ELF-1 (cell line): ENCODE results near the gene FBXO31.
"Not testable (repeated sequence)": the region's sequence is repeated elsewhere in the genome, so short reads cannot be mapped to it uniquely, and the experiment has no call there.

Experiments used
- DNase-seq: peaks from one replicate; pipeline ENCODE4 v3.0.0-alpha.2; 2016; ENCODE audit warnings: low read depth, low spot score

The FBXO31 gene

DNA sequence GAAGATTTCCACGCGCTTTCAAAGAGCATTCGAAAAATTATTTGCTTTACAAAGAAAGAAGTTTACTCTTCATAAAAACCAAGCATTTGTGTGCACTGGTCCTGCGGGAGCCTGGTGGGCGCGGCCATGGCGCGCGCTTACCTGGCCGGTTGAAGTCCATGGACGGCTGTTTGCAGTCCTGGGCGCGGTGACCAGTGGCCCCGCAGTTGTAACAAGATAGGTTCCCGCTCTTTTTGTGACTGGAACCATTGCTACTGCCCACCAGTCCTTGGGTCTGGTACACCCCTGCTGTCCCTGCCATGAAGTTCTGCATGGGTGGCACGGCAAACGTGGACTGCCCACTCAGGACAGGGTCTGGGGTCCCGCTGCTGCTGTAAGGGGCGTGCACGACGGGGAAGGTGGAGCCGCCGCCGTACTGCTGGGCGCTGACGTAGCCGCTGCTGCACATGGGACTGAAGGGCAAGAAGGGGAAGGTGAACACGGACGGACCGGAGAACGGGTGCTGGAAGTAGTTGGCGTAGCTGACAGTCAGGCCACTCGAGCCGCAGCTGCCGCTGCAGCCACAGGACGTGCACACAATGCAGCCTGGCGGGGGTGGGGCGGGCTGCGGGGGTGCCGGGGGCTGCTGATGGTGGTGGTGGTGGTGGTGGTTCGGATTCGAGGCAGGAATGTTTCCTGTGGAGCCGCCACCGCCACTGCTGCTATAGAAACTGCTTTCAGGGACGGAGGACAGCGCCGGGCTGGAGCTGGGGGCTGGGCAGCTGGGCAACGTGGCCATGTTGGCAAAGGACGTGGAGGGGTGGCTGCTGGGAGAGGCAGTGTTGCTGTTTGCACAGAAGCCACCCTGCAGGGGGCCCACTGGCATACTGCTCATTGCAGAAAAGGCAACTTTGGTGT is 28.0 kb upstream of the FBXO31 start:
- no peak for DNase-seq

DNA sequence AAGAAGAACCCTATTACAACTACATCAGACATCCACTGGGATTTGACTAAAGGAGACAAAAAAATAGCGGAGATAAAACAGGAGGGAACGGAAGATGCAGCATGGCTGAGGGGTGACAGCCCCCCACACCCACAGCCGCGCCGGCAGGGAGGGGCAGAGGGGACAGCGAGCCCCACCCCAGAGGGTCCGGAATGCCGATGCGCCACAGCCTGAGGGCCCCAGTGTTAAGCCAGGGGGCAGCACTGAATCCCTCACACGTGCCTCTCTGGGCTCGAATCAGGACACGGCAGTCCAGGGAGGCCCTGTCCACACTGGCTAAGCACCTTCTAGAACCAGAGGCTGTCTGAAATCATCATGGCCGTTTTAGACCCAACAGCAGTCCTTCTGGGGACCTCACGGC is 27.4 kb upstream of the FBXO31 start:
- no peak for DNase-seq

DNA sequence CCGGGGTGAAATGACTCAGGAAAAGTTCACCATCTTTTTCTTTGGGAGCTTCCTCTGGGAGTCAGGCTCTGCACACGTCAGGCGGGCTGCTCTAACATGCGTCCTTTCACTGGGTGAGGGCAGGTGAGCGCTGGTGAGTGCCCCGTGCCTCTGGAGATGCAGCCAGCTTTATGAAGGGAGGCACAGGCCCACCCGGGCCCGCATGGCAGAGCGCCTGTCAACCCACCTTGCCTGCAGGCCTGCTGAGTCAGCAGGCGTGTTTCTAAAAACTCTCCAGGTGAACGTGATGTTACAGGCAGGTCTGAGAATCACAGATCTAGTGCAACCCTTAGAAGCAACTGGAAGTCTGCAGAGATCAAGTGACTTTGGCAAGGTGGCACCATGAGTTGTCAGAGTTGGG is 27.0 kb upstream of the FBXO31 start:
- DNase-seq: no peak

DNA sequence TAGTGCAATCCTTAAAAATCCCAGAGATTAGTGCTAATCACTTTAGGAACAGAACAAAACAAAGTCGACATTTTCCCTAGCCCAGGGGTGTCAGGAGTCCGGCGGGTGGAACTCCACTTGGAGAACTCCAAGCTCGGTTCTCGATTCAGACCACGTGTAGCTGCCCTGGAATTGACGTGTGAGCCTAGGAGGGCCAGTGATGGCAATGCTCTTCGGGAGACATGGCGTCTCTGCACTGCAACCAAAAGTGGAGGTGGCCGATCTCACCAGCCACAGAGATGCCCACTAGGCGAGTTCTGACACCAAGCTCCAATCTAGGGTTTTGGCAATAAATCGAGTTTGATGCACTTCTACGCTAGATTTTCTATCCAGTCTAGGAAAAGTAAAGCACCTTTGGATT is 26.2 kb upstream of the FBXO31 start:
- no peak for DNase-seq

DNA sequence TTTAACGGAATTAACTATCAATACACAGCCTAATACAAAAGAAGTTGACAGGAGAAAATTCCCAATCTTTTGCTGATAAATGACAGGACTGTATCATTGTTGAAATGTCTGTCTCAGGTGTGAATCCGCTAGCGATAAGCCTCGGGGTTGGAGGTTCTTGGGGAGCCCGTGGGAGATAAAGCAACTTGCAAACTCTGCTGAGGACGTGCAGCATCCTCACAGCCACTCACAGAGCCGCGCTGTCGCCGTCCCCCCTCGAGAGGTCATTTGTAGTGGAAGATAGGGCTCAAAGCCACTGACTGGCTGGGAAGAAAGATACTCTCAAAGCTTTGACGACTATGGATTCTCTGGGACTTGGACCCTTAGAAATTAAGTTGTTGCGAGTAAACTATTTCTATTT is 25.6 kb upstream of the FBXO31 start:
- no peak for DNase-seq

DNA sequence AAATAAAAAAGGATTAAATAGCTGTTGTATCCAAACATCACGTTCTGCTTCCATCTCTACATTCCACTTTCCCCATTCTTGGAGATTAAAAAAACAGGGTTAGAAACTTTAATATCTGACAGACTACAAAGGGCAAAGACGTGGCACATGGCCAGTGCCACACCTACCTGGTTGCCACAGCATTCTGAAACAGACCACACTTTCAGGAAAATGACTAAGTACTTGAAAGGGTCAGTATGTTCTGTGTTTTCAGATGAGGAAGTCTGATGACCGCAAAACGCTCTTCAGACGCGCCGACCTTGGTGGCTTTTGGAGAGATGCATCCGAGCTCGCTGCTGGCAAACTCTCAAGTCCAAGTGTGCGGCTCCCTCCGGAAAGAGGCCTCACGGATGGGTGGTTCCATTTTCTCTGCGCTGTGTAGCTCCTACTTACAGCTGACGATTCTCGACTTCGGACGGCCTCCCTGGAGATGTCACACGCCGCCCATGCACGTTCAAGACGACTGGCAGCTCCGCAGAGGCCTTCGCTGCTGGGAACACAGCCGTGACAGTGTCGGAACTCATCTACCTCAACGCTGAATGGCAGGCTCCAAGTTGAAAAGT is 24.0 kb upstream of the FBXO31 start:
- no peak for DNase-seq

DNA sequence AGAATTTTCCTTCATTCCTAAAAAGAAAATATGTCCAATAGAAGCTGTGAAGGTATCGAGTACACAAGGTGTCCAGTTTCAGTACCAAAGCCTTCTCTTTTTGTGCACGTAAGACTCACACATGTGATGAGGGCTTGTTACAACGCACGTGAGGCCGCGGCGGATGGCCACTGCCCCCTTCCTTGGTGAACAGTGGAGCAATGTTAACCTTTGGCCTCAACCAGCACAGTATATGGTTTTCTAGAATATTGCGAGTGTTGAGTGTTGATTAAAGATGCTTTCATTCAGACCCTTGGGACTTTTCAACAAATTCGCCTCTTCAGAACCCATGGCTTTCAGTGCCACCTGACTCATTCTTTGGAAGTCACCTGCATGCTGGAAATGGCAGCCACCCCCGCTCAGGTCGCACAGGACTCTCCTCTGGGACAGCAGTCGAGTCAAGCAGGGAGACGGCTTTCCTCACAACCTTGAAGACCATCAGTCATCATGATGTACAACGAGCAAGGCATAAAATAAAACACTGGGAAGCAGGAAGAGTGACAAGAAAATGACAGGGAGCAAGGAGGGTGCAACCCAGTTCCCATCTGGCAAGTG is 23.0 kb upstream of the FBXO31 start:
- DNase-seq: no peak

DNA sequence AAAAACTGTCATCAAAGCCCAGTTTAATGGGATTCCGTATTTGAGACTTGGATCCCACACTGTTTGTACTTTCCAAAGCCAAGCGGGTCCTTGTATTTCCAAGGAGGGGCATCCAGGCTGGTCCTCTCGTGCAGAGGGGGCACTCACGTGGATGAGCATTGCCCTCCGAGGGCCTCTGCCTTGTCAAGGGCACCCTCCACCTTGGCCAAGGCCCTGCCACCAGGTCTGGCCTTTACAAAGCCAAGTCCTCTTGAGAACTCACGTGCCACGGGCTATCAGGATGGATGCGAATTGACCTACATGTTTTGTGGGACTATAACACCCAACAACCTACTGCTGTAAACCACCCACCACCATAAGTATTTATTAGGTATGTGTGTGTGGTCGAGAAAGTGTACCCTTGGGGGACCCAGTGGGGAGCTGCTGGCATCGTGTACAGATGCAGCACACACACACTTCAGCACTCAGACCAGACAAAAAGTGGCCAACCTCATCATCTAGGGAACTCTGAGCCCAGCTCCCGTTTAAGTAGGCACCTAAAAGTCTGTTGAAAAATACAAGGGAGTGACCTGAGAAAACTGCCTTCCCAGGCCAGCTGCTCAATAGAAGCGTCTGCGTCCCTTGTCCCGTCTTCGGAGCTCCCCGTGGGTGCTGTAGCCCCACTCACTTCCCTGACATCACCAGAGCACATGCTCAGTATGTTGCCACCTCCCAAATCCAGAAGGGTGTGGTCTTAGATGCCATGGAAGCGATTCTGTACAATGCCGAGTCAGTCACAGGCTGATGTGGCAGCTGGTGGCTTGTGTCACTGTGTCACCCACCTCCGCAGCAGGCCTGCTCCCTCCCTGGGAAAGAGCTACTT is 21.4 kb upstream of the FBXO31 start:
- no peak for DNase-seq

DNA sequence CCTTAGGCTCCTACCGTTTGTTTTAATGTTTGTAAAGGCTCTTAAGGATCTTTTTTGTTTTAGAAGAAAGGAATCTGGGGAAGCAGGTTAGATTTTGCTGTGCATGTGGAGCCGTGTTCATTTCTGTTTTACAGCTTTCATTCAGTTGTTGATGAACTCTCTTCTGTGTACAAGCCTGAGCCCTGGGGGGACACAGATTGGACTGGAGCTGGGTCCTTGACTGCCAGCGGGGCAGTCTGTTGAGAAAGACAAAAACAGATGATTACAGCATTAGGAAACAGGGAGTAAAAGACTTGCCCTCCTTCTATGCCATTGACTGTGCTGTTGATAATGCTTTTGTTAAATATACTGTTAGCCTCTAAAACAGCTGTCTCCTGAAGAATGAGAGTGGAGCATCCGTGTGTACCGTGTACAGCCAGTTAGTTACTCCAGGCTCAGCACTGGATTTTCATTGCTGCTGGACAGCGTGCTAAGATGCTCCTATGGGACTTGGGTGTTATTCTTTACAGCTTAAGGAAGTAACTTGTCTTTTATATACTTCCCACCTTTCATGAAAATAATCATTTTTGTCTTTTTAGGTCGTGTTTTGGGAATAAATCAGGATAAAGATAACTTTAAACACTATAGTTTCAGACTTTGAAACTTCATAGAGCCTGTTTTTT is 11.7 kb upstream of the FBXO31 start:
- DNase-seq: peak; percentile 50

DNA sequence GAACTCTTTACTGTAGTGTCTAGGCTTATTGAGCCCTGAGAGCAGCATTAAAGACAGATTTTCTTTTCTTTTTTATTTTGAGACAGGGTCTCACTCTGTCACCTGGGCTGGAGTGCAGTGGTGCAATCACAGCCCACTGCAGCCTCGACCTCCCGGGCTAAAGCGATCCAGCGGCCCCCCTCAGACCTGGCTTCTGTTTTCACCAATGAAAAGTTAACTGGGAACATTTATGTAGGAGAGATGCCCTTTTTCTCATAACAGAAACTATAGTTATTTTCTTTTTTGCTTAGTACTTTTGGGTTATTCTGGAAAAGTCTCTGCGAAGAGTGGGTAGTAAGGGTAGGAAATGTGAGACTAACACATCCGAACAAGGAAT is 10.1 kb upstream of the FBXO31 start:
- DNase-seq: no peak

DNA sequence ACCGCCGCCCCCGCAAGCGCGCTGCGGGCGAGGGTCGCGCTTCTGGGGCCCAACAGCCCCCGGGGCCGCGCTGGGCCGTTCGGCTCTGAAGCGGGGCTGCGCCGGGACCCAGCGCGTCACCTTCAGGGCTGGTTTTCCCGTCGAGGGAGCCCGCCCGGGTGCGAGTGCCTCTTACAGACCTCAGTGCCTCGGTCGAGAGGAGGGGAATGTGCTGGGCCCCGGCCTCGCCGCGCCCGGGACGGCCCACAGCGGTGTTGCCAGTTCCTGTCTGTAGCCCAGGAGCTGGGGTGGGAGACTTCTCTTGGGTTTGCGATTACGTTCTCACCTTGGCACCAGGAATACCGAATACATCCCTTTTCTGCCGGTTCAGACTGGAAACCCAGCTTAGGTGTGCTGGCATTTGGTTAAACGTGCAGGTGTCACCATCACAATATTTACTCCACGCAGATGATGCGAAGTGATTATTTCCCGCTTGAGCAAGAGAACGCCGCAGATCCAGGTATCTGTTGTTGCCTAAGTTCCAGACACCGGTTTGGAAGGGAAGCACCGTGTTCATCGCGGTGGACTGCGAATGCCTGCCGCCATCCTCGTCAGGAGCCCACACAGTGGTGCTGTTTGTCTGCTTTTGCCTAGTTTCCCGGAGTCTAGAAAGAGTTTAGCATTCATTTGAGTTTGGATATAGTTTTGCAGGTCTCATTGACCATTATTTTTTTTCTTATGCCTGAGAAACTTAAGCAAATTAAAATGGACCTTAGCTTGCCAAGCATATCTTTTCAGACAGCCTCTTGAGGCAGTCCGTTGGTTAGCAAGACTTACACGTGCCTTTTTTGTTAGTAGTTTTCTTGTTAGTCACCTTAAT is 9.5 kb upstream of the FBXO31 start:
- DNase-seq: peak; percentile 60

DNA sequence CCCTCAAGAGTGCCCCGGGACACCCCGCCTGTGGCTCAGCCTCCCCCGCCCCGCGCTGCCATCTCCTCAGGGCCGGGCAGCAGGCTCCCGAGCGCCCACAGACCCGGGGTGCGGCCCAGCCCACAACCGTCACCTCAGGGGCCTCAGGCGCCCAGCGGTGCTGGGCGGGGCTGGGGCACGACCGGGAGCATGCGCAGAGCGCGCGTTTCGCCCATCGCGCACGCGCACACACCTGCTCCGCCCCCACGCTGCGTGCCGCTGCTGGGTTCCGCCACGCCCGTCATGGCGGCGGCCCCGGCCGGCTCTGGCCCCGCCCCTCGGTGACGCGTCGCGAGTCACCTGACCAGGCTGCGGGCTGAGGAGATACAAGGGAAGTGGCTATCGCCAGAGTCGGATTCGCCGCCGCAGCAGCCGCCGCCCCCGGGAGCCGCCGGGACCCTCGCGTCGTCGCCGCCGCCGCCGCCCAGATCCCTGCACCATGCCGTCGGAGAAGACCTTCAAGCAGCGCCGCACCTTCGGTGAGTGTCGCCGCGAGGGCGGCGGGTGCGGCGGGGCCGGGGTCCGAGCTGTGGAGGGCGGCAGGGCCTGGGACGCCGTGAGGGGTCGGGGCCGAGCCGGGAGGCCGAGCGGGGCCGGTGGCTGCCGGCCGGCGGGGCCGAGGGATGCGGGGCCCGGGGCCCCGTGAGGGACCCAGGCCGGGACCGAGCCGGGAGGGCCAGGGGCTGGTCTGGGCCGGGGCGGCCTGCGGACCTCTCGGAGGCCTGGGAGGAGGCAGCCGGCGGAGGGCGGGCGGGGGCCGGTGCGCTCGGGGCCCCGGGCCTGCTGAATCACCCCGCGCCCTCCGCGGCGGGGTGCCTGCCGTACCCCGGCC is 8.6 kb upstream of the FBXO31 start, which contains the start of gene MAP1LC3B:
MAP1LC3B (plus strand) TSS at position 387 of the 871 bp plus-strand sequence; CDS start at position 479, 92 bp downstream.
- DNase-seq: peak; percentile 99

DNA sequence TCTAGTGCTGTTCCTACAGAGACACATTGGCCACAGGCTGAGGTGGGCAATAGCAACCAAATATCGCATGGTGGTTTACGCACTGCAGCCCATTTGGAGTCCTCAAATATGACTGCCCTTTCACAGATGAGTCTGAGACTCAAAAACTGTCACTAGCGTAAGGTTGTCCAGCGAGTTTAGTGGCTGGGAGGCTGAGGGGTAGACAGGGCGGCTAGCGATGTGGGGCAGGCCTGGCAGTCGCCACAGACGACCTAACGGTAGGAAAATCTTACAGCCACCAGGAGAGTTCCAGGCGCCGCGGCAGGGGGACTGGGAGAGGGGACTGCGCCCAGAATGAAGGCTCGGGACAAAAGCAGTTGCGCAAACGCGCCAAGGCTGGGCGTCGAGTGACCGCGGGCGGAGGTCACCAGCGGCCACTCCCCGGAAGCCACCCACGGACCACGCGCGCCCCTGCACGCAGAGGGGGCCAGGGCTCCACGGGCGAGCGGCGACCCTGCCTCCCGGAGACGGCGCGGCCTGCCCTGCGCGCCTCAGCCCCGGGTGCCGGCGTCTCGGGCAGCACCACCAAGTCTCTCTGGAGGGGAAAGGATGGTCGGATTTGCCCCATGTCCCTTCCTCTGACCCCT is 7.9 kb upstream of the FBXO31 start:
- peak; percentile 70 for DNase-seq

DNA sequence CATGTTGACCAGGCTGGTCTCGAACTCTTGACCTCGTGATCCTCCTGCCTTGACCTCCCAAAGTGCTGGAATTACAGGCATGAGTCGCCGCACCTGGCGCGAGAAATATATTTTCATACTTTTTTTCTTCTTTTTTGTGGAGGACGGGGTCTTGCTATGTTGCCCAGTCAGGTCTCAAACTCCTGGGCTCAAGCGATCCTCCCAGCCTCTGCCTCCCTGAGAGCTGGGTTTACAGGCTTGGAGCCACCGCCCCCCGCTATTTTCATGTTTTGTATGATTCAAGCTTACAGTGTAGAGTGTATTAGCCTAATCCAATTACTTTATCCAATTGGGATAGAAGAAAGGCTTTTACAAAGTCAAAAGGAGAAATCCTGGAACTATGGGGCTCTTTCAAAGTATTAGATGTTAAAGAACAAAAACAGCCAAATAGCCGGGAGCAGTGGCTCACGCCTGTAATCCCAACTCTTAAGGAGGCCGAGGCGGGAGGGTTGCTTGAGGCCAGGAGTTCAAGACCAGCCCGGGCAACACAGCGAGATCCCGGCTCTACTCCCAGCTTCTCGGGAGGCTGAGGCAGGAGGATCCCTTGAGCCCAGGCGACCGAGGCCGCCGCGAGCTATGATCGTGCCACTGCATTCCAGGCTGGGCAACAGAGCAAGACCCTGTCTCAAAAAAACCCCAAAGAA is 7.2 kb upstream of the FBXO31 start:
- no peak for DNase-seq

DNA sequence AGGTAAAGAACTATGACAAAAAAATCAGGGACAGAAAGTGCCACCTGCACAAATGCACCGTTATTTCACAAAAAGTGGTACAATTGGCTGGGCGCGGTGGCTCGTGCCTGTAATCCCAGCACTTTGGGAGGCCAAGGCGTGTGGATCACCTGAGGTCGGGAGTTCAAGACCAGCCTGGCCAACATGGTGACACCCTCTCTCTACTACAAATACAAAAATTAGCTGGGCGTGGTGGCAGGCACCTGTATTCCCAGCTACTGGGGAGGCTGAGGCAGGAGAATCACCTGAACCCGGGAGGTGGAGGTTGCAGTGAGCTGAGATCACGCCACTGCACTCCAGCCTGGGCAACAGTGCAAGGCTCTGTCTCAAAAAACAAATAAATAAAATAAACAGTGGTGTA is 6.3 kb upstream of the FBXO31 start:
- not testable (repeated sequence) for DNase-seq

DNA sequence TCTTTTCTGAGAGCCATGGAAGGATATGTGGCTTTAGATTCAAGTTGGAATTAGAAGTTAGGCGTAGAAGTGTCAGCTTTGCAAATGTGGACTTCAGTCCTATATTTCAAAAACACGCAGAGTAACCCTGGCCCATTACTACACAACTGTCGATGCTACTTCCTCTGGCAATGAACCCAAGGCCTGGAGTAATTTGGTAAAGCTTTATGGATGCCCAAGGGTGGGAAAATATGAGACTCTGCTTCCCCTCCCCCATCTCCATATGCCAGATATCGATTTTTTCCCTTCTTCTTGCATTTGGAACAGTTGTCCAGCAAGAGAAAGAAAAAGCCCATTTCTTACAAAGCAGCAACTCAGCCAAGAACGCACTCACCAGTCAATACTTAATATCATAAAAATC is 5.7 kb upstream of the FBXO31 start:
- no peak for DNase-seq

DNA sequence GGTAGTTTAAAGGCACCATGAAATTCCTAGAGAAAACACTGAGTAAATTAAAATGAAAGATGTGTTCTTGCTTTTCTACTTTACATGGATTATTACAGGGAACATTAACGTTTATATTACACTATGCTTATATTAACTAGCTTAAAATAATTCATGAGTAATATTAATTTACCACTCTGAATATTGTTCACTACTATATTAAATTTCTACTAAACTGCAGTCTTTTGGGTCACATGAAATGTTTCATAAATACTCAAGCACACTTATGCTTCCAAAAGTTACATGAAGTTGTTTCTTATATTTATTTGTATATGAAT is 5.2 kb upstream of the FBXO31 start:
- DNase-seq: no peak
